SK-N-SH treated with all-trans-retinoic acid at 6 μM for 48 hours (cell line): ENCODE data around the gene GRIA3.

ENCODE experiments used
- ATAC-seq: fragments of 200-7000 bp; cut with Tn5 transposase; 3 replicates; pipeline ENCODE4 v1.9.1; 2020; ENCODE audit warnings: mild to moderate bottlenecking, moderate library complexity
- BACH2 ChIP-seq: fragments of 250-450 bp; sonication (Bioruptor Pico); IDR thresholded peaks from 2 replicates; pipeline ENCODE4 v1.9.0; 2021; ENCODE audit warnings: mild to moderate bottlenecking, borderline replicate concordance
- CREB5 ChIP-seq: fragments of 250-450 bp; sonication (Bioruptor Pico); IDR thresholded peaks from 2 replicates; pipeline ENCODE4 v1.5.1; 2020; ENCODE audit warnings: low read depth, mild to moderate bottlenecking, moderate library complexity
- CSDC2 ChIP-seq: fragments of 250-450 bp; sonication (Bioruptor Pico); IDR thresholded peaks from 2 replicates; pipeline ENCODE4 v1.5.0; 2020; ENCODE audit warnings: mild to moderate bottlenecking, moderate library complexity
- CSRNP3 ChIP-seq: fragments of 250-450 bp; sonication (Bioruptor Pico); IDR thresholded peaks from 2 replicates; pipeline ENCODE4 v1.5.1; 2021; ENCODE audit warnings: mild to moderate bottlenecking, moderate library complexity
- ESRRG ChIP-seq: fragments of 250-450 bp; sonication (Bioruptor Pico); IDR thresholded peaks from 2 replicates; pipeline ENCODE4 v1.6.1; 2021; ENCODE audit warnings: mild to moderate bottlenecking
- GLIS3 ChIP-seq: fragments of 250-450 bp; sonication (Bioruptor Pico); IDR thresholded peaks from 2 replicates; pipeline ENCODE4 v1.5.0; 2020; ENCODE audit warnings: mild to moderate bottlenecking, moderate library complexity
- OSR1 ChIP-seq: fragments of 250-450 bp; sonication (Bioruptor Pico); IDR thresholded peaks from 2 replicates; pipeline ENCODE4 v1.8.0; 2022; ENCODE audit warnings: moderate library complexity, mild to moderate bottlenecking, inconsistent platforms
- POU6F1 ChIP-seq: fragments of 250-450 bp; sonication (Bioruptor Pico); IDR thresholded peaks from 2 replicates; pipeline ENCODE4 v1.8.0; 2021; ENCODE audit warnings: low read depth, mild to moderate bottlenecking, moderate library complexity, borderline replicate concordance
- PPARA ChIP-seq: fragments of 250-450 bp; sonication (Bioruptor Pico); IDR thresholded peaks from 2 replicates; pipeline ENCODE4 v1.5.0; 2020; ENCODE audit warnings: mild to moderate bottlenecking, borderline replicate concordance
- TCF4 ChIP-seq: fragments of 250-450 bp; sonication (Bioruptor Pico); IDR thresholded peaks from 2 replicates; pipeline ENCODE4 v1.8.0; 2021; ENCODE audit warnings: mild to moderate bottlenecking, moderate library complexity, borderline replicate concordance
- TOX ChIP-seq: fragments of 250-450 bp; sonication (Bioruptor Pico); IDR thresholded peaks from 2 replicates; pipeline ENCODE4 v1.8.0; 2021; ENCODE audit warnings: mild to moderate bottlenecking, moderate library complexity, borderline replicate concordance
- TSHZ2 ChIP-seq: fragments of 250-450 bp; sonication (Bioruptor Pico); IDR thresholded peaks from 2 replicates; pipeline ENCODE4 v1.5.0; 2020; ENCODE audit warnings: mild to moderate bottlenecking, moderate library complexity
- ZC3H10 ChIP-seq: fragments of 250-450 bp; sonication (Bioruptor Pico); IDR thresholded peaks from 2 replicates; pipeline ENCODE4 v1.5.1; 2021; ENCODE audit warnings: mild to moderate bottlenecking, moderate library complexity
- ZFP3 ChIP-seq: fragments of 250-450 bp; sonication (Bioruptor Pico); IDR thresholded peaks from 2 replicates; pipeline ENCODE4 v1.5.0; 2020; ENCODE audit warnings: mild to moderate bottlenecking, moderate library complexity
- ZFP30 ChIP-seq: fragments of 450-650 bp; formaldehyde crosslinking; IDR thresholded peaks from 2 replicates; pipeline ENCODE4 v1.5.0; 2022; ENCODE audit warnings: mild to moderate bottlenecking, moderate library complexity
- ZNF70 ChIP-seq: fragments of 450-650 bp; formaldehyde crosslinking; IDR thresholded peaks from 2 replicates; pipeline ENCODE4 v1.5.0; 2020; ENCODE audit warnings: mild to moderate bottlenecking, moderate library complexity
- TF ChIP-seq, protein P1 (sequence below): fragments of 250-450 bp; sonication (Bioruptor Pico); IDR thresholded peaks from 2 replicates; pipeline ENCODE4 v1.8.0; 2020; ENCODE audit warnings: mild to moderate bottlenecking, moderate library complexity, borderline replicate concordance

GRIA3 gene

GRCh38 chrX:123203772-123204171, 19.7 kb downstream of the GRIA3 start:
- TF ChIP-seq TSHZ2 (CRISPR knock-in tag) (no peak), OSR1 (CRISPR knock-in tag) (no peak), BACH2 (CRISPR knock-in tag) (no peak), ESRRG (CRISPR knock-in tag) (no peak), ZNF70 (CRISPR knock-in tag) (no peak), GLIS3 (CRISPR knock-in tag) (no peak), TOX (CRISPR knock-in tag) (no peak), CSDC2 (CRISPR knock-in tag) (no peak), CREB5 (CRISPR knock-in tag) (no peak), ZFP30 (no peak)
- TF ChIP-seq, protein P1, sequence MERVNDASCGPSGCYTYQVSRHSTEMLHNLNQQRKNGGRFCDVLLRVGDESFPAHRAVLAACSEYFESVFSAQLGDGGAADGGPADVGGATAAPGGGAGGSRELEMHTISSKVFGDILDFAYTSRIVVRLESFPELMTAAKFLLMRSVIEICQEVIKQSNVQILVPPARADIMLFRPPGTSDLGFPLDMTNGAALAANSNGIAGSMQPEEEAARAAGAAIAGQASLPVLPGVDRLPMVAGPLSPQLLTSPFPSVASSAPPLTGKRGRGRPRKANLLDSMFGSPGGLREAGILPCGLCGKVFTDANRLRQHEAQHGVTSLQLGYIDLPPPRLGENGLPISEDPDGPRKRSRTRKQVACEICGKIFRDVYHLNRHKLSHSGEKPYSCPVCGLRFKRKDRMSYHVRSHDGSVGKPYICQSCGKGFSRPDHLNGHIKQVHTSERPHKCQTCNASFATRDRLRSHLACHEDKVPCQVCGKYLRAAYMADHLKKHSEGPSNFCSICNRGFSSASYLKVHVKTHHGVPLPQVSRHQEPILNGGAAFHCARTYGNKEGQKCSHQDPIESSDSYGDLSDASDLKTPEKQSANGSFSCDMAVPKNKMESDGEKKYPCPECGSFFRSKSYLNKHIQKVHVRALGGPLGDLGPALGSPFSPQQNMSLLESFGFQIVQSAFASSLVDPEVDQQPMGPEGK (CRISPR knock-in tag): no peak
- TF ChIP-seq, all 23 proteins: peak for 0

DNA sequence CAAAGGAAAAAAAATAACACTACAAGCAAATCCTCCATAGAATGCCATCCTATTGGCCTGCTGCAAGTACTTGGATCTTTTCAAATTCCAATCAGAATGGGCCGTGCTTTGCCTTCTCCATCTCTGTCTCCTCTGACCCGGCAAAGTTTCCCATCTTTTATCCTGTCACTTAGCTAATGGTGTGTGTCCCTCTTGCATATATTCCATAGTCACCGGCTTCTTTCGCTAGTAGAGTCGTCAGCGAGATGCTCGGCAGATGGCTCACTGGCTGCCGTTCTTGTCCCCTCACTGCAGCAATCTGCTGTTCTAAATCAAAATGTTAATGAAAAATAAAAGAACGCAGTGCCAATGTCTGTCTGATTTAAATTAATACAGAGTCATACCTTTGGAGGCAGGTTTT, 22.1 kb downstream of the GRIA3 start:
- ATAC-seq: no peak
- TF ChIP-seq ZC3H10 (CRISPR knock-in tag): no peak
- TF ChIP-seq ZFP3 (CRISPR knock-in tag): no peak
- no peak for TF ChIP-seq TCF4 (CRISPR knock-in tag)
- no peak for TF ChIP-seq ZFP30
- no peak for TF ChIP-seq CSRNP3
- no peak for TF ChIP-seq ZNF70 (CRISPR knock-in tag)
- TF ChIP-seq, protein P1 (CRISPR knock-in tag): no peak
- TF ChIP-seq PPARA (CRISPR knock-in tag): no peak
- TF ChIP-seq BACH2 (CRISPR knock-in tag): no peak
- TF ChIP-seq OSR1 (CRISPR knock-in tag): no peak
- no peak for TF ChIP-seq POU6F1 (CRISPR knock-in tag)
- no peak for TF ChIP-seq CREB5 (CRISPR knock-in tag)

More at GRCh38 chrX:123203772-123204171, 19.7 kb downstream of the GRIA3 start:
- ATAC-seq: no peak
